Glomerular visceral epithelial cell (primary cell): ENCODE measurements around the gene SIK2.
"Not testable (repeated sequence)": the region's sequence is repeated elsewhere in the genome, so short reads cannot be mapped to it uniquely, and the experiment has no call there.

Experiments used
- DNase-seq: peaks from one replicate; pipeline ENCODE4 v3.0.0-alpha.2; 2016; ENCODE audit errors: extremely low spot score

The SIK2 gene

DNA sequence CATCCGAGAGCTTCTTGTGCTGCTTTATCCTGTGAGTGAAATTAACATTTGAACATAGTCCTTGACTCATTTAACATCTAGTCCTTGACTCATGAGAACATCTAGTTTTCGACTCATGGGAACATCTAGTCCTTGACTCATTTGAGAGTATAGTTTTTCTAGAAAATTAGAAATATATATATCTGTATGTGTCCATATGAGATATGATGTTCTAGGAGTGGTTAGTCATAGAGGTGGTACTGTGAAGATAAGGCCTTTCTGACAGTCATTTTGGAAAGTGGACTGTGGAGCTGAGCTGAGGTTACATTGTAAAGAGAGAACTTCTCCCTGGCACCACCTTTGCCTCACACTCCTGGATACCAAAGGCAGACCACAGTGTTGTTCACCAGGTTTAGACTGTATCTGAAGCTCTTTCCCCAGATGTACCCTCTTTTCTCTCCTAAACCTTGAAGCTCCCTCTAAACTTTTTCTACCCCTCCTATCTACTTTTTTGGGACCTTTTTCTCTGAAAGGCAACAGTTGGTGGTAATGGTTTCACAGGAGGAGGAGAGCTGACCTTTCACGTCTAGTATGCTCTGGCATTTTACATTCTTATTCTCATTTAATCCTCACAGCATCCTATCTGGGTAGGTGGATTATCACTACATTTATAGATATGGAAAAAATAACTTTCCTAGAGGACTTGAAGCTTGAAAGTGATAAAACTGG, 96.8 kb downstream of the SIK2 start:
- DNase-seq: no peak

DNA sequence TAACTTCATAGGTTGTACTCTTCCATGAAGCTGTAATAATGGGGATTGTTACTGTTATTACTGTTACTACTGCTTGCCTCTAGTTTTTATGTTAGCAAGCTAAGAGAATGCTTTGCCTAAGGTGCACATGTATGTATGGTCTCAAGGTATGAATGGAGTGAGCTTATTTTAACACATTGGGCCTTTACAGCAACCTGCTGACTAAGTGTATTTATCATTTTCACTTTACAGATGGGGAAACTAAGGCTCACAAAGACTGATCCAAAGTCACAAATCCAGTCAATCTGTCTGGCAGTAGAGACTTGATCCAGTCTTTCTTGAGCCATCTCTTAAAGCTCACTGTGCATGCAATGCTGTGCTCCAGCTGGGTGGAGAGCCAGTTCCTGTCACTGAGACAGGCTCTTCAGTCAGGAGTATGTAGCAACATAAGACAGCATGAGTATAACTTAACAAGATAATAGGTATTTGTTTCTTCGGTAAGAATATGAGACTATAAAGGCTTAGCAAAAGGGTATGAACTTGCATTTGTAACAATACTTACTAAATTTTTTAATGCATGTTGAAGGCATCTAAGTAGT, 97.4 kb downstream of the SIK2 start:
- DNase-seq: no peak

DNA sequence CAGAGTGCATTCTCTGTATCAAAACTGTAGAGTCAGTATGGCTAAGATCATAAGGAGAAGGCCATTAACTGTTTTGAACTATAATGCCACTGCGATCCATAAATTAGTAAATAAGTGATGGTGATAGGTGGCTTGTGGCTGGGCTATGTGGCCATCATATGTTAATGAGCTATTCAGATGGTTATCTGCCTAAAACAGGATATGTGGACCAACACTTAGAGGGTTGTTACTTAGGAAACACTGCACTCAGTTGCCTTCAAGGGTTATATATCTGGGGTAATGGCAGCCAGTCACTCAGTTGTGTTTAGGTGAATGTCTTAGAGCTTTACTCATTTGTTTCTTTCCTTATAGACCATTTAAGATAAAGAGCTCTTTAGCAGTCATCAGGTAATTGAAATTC, 97.9 kb downstream of the SIK2 start:
- DNase-seq: no peak

DNA sequence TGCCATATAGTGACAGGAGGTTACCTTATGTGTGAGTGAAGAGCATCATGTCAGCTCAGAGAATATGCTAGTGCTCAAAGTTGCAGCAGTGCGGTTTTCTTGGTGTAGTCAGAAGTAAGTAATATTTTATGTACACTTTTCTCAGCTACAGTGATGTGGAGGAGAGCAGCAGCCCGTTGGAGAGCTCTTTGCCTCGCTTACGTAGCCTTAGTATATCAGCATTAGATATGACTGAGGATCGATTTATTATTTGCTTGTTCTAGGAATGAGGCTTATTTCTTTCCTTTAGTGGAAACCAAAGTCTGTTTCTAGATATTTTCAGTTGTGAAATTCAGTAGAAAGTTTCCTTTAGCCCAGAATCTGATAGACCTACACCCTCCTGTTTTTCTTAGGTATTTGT, 100.4 kb downstream of the SIK2 start:
- DNase-seq: no peak

DNA sequence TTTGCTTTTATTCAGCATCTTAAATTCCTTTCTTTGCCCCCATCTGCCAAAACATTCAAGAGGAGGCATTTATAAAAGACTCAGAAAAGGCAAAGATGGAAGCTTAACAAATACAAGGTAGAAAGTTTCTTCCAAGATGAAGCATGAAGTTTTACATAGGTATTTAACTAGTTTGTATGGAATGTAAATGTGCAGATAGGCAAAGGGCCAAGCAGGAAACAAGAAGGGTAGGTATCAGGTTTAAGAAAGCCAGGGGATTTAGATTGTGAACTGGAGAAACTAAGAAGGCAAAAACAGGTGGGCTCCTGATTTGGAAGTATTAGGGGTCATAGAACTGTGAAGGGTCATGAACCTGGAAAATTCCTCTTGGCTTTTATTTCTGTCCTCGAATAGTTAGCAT, 101.3 kb downstream of the SIK2 start:
- no peak for DNase-seq

DNA sequence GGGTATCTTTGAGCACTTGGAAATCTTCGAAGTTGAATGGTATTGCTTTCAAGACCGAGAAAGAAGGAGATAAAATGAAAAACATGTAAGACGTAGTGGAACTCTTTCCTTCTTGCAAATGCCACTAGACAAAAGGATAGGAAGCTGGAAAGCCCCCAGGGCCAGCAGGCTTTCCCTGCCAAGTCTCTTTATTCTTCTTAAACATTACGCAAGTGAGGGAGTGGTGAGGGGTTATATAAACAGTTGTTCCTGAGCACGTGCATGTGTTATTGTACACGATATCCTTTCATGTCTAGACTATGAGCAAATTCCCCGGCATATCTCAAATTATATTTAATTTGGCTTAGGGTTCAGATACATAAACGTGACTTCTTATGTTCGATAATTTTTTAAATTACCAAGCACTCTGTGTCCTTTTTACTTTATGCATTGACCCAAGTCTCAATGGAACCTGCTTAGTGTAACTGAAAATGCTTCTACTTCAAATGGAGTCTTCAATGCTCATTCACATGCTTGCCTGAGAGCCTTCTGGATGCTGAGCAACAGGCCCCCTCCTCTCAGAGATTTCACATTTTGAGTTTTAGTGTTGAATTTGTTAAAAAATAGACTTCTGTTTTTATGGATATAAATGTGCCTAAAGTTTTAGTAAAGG, 104.9 kb downstream of the SIK2 start:
- DNase-seq: no peak

DNA sequence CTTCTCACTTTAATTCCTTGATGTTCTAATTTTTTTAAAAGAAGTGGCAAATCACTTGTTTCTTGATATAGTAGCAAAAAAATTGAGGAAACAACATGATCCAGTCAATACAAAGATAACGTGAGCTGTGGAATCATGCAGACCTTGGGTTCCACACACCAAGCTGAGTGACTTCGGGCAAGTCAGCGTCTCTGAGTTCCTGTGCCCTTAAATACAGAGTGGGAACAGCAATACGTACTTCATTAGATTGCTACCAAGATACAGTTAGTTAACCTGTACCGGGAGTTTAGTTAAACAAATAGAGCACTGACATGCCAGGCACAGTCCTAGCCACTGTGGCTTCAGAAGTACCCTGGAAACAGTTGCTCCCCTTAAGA, 105.4 kb downstream of the SIK2 start:
- no peak for DNase-seq

DNA sequence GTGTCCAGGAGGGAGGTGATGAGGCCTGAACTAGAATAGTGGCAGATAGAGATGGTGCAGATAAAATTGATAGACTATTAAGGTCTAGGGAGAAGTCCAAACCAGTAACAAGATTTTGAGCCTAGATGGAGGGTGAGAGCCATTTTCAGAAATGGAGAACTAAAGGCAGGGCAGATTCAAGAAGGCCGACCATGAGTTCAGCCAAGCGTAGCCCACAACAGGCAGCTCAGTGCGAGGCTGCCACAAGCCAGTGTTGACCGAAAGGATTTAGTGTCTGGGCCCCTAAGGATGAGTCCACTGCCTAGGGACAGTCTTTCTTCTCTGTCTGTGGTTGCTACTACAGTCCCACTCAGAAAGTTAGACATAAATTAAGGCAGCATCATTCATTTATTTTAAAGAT, 112.3 kb downstream of the SIK2 start:
- DNase-seq: no peak

DNA sequence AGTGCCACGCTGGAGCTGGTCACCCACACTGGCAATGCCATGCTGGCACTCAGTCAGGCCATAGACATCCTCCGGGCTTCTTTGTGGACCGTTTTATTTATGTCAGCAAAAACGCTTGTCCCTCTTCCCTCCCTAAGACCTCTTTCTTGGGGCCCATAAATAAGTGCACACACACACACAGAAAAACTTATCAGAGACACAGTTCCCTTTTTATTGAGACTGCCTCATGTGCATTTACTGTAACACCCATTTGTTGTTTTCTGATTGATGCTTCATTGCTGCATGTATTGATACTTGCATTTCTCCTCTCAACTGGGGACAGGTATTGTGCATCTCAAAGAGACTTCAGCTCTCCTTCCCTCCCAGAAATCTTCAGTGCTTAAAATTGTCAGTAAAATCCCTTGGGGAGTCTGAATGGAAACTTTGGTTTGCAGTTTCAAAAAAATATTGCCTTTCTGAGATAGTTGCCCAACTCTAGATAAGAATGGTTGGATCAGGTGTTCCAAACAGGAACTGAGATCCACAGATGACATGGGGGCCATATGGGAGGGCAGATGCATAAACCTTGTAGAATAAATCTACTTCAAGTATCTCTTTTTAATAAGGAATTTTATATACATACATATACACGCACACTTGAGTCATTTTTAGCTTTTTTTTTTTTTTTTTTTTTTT, 113.0 kb downstream of the SIK2 start:
- no peak for DNase-seq

DNA sequence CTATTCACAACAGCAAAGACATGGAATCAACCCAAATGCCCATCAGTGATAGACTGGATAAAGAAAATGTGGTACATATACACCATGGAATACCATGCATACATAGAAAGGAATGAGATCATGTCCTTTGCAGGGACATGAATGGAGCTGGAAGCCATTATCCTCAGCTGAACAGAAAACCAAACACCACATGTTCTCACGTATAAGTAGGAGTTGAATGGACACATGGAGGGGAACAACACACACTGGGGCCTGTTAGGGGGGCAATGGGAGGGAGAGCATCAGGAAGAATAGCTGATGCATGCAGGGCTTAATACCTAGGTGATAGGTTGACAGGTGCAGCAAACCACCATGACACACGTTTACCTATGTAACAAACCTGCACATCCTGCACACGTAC, 115.4 kb downstream of the SIK2 start:
- DNase-seq: not testable (repeated sequence)

DNA sequence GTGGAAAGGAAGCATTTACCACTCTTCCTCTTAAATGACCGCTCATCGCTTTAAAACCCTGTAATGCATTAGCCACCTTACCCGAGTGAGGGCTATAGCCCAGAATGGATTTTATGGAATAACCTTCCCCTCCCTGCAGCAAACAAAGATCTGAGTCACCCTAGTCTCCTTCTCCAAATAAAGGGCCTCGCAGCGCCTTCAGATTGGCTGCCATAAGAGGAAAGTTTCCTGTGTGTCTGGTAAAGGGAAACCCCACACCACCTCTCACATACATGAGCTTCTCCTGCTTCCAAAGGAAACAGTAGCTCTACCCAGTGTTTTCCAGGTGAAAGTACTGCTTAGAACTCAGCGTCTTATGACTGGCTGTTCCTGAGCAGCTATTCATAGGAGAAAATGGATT, 116.2 kb downstream of the SIK2 start:
- DNase-seq: peak; percentile 65

DNA sequence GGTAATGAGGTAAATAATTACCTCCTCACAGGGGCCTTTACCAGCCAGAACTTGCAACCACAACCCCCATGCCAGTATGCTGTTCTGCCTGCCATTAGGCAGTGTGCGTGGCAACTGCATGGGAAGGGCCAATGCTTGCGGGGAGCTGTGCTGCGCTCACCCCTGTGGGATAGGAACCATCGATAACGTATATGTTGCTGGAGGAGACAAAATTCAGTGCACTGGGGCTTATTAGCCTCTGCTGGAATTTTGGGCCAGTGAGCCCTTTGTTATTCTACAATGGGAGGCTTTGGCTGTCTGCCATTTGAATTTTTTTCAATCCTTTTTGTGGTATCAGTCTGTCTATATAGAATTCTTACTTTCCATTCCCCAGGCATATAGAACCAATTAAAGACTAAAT, 116.6 kb downstream of the SIK2 start:
- DNase-seq: no peak

DNA sequence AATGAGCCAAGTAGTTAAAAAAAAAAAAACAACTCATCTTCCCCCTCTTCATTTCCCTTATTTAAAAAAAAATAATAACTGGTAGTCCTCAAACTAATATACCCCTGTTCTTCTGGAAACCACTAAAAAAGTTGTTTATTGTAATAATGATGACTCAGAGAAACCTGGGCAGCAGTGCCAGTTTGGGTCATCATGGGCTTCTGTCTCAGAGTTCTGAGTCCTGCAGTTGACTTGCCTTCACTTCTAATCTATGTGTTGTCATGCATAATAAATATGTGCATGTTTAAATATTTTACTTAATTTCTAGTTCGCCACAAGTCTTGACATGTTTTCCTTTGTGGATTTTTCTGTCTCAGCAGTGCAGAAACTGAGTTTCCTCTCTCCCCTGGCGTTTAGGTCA, 117.1 kb downstream of the SIK2 start:
- DNase-seq: peak; percentile 14

DNA sequence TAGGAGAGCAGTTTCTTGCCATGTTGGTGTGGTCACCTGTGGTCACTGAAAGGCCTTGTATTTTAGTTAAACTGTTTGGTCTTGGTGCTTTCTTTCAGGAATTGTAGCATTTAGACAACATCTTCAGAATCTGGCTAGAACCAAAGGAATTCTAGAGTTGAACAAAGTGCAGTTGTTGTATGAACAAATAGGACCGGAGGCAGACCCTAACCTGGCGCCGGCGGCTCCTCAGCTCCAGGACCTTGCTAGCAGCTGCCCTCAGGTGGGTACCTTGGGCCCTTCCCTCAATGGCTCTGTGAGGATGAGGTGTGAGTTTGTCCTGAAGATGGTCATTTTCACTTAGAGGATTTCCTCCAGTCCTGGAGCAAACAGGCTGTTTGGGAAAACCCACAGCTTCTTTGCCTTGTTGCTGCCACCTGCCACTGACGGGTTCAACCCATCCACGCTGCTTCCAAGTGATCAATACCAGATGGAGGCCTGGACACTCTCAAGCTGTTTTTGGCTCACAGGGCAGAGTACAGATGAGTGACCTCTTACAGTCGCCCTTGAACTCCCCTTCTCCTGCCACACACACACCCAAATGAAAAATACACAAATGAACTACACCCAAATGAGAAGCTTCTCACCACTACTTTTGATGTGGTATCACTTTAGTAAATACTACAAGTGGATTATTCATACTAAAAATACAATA, 118.7 kb downstream of the SIK2 start:
- DNase-seq: no peak

DNA sequence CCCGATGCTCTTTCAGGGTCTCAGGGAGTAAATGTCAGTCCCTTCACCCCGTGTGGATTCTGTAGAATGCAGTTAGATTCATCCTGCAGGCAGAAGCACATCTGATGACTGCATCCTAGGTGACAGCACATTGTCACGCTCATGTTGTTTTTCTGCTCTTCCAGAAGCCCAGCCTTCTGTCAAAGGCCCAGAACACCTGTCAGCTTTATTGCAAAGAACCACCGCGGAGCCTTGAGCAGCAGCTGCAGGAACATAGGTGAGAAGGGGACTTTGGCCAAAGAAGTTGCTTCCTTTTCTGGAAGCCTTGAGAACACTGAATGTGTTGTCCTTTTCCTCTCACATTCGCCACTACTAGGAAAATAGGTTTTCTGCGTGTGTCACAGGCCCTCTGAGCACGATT, 120.3 kb downstream of the SIK2 start:
- DNase-seq: no peak

DNA sequence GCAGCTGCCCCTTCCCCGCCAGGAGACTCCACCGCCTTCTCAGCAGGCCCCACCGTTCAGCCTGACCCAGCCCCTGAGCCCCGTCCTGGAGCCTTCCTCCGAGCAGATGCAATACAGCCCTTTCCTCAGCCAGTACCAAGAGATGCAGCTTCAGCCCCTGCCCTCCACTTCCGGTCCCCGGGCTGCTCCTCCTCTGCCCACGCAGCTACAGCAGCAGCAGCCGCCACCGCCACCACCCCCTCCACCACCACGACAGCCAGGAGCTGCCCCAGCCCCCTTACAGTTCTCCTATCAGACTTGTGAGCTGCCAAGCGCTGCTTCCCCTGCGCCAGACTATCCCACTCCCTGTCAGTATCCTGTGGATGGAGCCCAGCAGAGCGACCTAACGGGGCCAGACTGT, 121.3 kb downstream of the SIK2 start:
- no peak for DNase-seq

DNA sequence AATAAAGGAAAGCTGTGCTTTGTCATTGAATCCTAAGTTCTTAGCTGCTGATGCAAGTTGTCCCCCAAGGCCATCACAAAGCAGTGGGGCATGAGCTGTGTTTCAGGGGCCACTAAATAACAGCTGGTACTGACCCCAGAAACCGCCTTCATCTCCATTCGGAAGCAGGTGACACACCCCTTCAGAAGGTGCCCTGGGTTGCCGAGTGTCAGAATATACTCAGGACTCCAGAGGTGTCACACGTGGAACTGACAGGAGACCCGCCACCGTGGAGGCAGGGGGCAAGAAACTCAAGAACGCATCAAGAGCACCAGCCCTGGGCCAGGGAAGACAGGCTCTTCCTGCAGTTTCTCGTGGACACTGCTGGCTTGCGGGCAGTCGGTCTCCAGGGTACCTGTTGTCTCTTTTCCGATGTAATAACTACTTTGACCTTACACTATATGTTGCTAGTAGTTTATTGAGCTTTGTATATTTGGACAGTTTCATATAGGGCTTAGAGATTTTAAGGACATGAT, 122.4 kb downstream of the SIK2 start:
- no peak for DNase-seq

DNA sequence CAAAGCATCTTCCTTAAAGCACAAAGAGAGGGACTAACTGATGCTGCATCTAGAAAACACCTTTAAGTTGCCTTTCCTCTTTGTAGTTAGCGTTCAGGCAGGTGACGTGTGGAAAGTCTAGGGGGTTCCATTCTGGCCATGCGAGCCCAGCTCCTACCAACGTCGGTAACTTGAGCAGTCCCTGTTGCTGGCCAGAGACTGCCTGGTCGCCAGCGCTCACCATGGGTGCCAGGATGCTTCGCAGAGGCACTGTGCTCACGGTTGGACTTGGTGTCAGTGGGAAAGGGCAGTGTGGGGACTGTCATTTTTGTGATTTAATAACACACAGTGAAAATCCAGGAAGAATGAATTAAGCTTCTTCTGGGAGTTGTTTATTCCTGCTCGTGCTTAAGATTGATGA, 123.4 kb downstream of the SIK2 start:
- no peak for DNase-seq

DNA sequence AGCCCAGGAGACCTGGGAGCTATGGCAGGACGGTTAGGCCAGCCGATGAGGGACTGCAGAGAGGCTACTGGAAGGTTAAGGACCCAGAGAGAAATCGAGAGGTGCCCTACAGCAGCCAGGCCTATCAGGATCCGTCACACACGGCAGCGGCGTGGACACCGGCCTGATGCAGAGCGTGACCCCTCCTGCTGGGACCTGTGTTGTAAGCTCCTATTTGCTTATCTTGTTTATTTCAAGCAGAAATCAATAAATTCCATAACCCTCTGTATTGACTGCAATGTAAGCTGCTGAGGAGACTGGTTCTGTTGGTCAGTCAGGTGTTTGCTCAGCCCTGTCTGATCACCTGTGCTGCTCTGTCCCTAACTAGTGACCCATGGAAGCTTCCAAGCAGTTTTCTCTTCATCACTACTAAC, 124.1 kb downstream of the SIK2 start:
- DNase-seq: no peak

DNA sequence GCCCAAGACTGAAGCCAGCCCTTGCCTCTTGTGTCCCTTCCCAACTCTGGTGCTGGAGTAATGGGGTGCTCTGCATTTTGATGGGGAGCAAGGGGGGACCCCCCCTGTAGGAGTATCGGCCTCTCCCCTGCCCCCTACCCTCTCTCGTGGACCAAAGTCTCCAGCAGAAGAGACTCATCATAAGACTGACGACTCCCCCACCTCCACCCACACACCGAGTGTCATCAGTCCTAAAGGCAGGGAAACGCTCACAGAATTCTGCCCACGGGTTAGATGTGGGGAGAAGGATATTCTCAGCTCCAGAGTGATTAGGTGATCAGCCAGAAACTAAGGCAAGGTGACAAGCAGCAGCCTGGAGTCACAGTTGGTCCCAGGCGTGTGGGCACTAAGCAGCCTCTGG, 125.2 kb downstream of the SIK2 start:
- DNase-seq: no peak

DNA sequence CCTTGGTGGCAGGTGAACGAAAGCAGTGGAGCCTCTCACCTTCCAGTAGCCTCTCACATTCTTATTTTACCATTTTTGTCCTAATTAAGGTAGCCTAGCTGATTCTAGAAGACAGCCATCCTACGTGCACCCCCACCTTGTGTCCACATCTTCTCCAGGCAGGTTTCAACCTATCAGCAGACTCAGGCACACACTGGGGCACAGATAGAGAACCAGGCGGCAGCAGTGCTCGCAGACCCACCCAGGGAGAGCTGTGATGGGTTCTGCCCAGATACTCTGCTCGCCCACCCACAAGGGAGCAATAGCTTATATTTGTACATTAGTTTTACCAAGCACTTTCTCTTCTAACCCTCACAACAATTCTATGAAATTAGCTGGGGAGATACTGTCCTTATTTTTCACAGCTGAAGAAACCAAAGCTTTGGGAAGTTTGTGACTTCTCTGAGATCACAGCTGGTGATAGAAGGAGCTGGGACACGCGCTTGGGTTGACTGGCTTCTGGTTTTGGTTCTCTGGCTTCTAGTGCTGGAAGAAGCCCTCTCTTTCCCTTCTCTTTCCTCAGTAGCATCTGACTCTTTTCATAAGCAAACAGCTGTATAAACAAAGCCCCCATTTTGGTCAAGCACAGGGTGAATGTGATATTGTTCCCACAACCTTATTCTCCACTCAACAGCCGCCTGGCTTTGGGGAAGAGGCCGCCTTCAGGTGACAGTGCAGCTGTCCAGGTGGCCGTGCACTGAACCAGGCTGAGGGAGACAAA, 127.0 kb downstream of the SIK2 start:
- no peak for DNase-seq
